NB4 (cell line): ENCODE data around the gene COPS8.

ENCODE experiments used
- DNase-seq: peaks from one replicate; pipeline ENCODE4 v3.0.0; 2010; ENCODE audit warnings: low read depth
- H3K4me3 ChIP-seq: one replicate; pipeline ENCODE4 v1.5.1; 2011; ENCODE audit warnings: mild to moderate bottlenecking, low read depth, low read length, moderate library complexity
- MAX ChIP-seq: IDR thresholded peaks from 2 replicates; pipeline ENCODE4 v1.6.1; 2011; ENCODE audit warnings: low read depth, low read length
- MYC ChIP-seq: IDR thresholded peaks from 2 replicates; pipeline ENCODE4 v1.6.1; 2011; ENCODE audit warnings: low read depth, low read length
- POLR2A ChIP-seq: IDR thresholded peaks from 2 replicates; pipeline ENCODE4 v1.6.1; 2011; ENCODE audit warnings: mild to moderate bottlenecking; ENCODE audit not compliant: insufficient read length; ENCODE audit errors: extremely low read depth
- TF ChIP-seq, protein P1 (sequence below): IDR thresholded peaks from one replicate; pipeline ENCODE4 v1.5.1; 2012; ENCODE audit warnings: low read depth, low read length

COPS8 gene

GRCh38 chr2:237129625-237130263 is 44.1 kb downstream of the COPS8 start:
- TF ChIP-seq MYC (no peak), MAX (no peak)
- TF ChIP-seq, protein P1, sequence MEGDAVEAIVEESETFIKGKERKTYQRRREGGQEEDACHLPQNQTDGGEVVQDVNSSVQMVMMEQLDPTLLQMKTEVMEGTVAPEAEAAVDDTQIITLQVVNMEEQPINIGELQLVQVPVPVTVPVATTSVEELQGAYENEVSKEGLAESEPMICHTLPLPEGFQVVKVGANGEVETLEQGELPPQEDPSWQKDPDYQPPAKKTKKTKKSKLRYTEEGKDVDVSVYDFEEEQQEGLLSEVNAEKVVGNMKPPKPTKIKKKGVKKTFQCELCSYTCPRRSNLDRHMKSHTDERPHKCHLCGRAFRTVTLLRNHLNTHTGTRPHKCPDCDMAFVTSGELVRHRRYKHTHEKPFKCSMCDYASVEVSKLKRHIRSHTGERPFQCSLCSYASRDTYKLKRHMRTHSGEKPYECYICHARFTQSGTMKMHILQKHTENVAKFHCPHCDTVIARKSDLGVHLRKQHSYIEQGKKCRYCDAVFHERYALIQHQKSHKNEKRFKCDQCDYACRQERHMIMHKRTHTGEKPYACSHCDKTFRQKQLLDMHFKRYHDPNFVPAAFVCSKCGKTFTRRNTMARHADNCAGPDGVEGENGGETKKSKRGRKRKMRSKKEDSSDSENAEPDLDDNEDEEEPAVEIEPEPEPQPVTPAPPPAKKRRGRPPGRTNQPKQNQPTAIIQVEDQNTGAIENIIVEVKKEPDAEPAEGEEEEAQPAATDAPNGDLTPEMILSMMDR: no peak
- no peak for DNase-seq

GRCh38 chr2:237130562-237131421 is 45.1 kb downstream of the COPS8 start:
- TF ChIP-seq POLR2A (no peak), MAX (no peak), MYC (no peak)
- TF ChIP-seq, protein P1: no peak
- no peak for DNase-seq
- no peak overlapping the region for H3K4me3 ChIP-seq

More at GRCh38 chr2:237129625-237130263, 44.1 kb downstream of the COPS8 start:
- H3K4me3 ChIP-seq: no peak overlapping the region

DNA sequence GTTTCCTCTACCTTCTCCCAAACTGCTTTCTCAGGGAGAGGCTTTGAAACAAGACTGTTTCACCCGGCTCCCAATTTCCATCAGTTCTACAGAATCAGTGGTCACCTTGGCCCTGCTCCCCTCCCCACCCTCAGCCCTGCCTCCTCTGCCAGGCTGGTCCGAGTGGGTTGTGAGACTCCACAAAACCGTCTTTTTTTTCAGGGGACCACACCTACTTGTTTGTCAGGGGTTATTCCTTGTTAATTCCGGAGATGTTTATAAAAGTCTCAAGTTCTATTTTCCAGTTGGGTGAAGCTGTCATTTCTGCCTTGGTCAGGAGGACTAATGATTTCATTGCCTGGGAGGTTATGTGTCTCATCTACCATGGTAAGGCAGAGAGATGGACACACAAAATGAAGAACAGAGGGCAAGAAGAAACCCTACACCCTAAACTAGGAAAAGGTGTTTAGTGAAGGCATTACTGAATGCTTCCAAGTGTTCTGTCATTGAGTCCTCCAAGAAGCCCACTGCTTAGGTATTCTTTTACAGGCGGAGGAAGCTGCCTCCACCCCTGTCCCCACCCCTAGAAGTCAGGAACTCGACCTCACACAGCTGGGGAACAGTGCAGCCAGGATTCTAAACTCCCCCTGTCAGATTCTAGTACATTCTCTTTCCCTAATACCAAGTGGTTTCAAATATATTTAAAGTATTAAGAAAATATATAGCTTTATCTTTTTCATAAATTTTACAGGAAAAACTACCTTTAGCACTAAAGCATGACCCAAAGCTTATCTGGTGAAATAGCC is 46.3 kb downstream of the COPS8 start:
- H3K4me3 ChIP-seq: no peak overlapping the region
- TF ChIP-seq POLR2A (no peak), MYC (no peak), MAX (no peak)
- TF ChIP-seq, protein P1: no peak
- DNase-seq: no peak

GRCh38 chr2:237132799-237133198 is 47.1 kb downstream of the COPS8 start:
- peak; percentile 44 for DNase-seq

More at GRCh38 chr2:237132799-237133198, 47.1 kb downstream of the COPS8 start:
- TF ChIP-seq POLR2A (no peak), MAX (no peak), MYC (no peak)
- TF ChIP-seq, protein P1: peak; percentile 62
- H3K4me3 ChIP-seq: no peak overlapping the region
